ENCODE measurements around the gene SOX13.

SOX13 gene

GRCh38 chr1:204065174-204065985 is 7.5 kb upstream of the SOX13 start:
- no peak for DNase-seq

- DNase-seq = no peak
Measured at GRCh38 chr1:204065986-204066300, 7.0 kb upstream of the SOX13 start.

GRCh38 chr1:204067935-204068334 is 5.0 kb upstream of the SOX13 start:
- DNase-seq = no peak

GRCh38 chr1:204069887-204070286 is 3.0 kb upstream of the SOX13 start:
- DNase-seq = no peak

- DNase-seq = no peak
Measured at GRCh38 chr1:204070895-204071294, 2.0 kb upstream of the SOX13 start.

- DNase-seq = peak in 1 of 2 experiments; percentile 20
Measured at GRCh38 chr1:204073837-204074273, 940 bp downstream of the SOX13 start.

GRCh38 chr1:204074274-204075138 is 1.6 kb downstream of the SOX13 start:
- peak; percentile 7 to 8 for DNase-seq

GRCh38 chr1:204075139-204075521 is 2.2 kb downstream of the SOX13 start:
- no peak for DNase-seq

- no peak for DNase-seq
Measured at GRCh38 chr1:204075890-204076846, 3.3 kb downstream of the SOX13 start.

GRCh38 chr1:204076891-204077290 is 4.0 kb downstream of the SOX13 start:
- DNase-seq = no peak

- DNase-seq = no peak
Measured at GRCh38 chr1:204077979-204078696, 5.2 kb downstream of the SOX13 start.

GRCh38 chr1:204079608-204079999 is 6.7 kb downstream of the SOX13 start:
- DNase-seq = no peak

GRCh38 chr1:204080163-204080903 is 7.4 kb downstream of the SOX13 start:
- no peak for DNase-seq

GRCh38 chr1:204081164-204081790 is 8.4 kb downstream of the SOX13 start:
- DNase-seq = no peak

- DNase-seq = no peak
Measured at GRCh38 chr1:204081791-204082513, 9.0 kb downstream of the SOX13 start.

- no peak for DNase-seq
Measured at GRCh38 chr1:204083491-204083890, 10.6 kb downstream of the SOX13 start.

- no peak for DNase-seq
Measured at GRCh38 chr1:204084247-204084772, 11.4 kb downstream of the SOX13 start.

GRCh38 chr1:204085876-204086275 is 13.0 kb downstream of the SOX13 start:
- no peak for DNase-seq

GRCh38 chr1:204087181-204087892 is 14.4 kb downstream of the SOX13 start:
- DNase-seq = no peak

All from activated CD4-positive, alpha-beta T cell treated with anti-CD3 and anti-CD28 coated beads, Interleukin-2, amount 50 U/mL, for 48 hours (primary cell).